ENCODE measurements around the gene HEMK1. TPM values are rescaled to one million over a fixed set of nuclear protein-coding genes. Genes with fewer than 3 reads are reported as not detected.

Gene HEMK1
- total and polyA plus RNA-seq, 2 donors (not counting 1 experiment from before 2014, with no cell fraction given): 34.2 to 43.0 TPM

DNA sequence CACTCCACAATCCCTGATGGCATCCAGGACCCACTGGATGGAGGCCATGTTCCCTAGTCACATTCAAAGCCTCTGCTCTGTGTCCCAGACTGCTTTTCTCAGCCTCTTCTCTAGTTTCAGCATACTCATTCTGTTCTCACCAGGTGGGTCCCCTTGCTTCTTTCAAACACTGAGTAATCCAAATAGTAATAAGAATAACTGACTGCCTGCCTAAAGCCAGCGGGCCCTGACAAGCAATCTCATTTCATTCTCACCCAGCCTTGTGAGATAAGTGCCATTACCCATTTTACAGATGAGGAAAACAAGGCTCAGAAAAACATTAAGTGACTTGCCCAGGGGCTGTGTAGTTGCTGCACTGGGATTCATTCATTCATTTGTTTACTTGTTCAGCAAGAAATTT, 73.1 kb downstream of the HEMK1 start:
- POLR2A ChIA-PET: no interaction called here
- Mint-ChIP-seq H3K4me3 (no peak overlapping the region), H3K27ac (no peak overlapping the region), H3K9me3 (ENCODE audit: insufficient read depth) (no peaks in the 10 kb centered on the region), H3K4me1 (no peaks in the 10 kb centered on the region), H3K27me3 (no peaks in the 10 kb centered on the region)
- Histone ChIP-seq H3K36me3 (replicated peaks in 1 of 2; ENCODE audit: control extremely low read depth in 1 of 2, control insufficient read depth in 1 of 2, extremely low read depth in 1 of 2, insufficient read depth in 2 of 2, low read length in 1 of 2) (peaks cover 0 to 55% of the 10 kb centered on the region in 2 experiments), H3K79me2 (ENCODE audit: control insufficient read depth, insufficient read depth, low read length) (peaks cover 5% of the 10 kb centered on the region), H3K27ac (ENCODE audit: low read length in 2 of 2) (no peak overlapping the region), H3K4me1 (ENCODE audit: control insufficient read depth in 2 of 2, insufficient read depth in 2 of 2, low read length in 2 of 2) (no peaks in the 10 kb centered on the region), H3K27me3 (replicated peaks in 1 of 4; ENCODE audit: control extremely low read depth in 1 of 4, control insufficient read depth in 3 of 4, insufficient read depth in 4 of 4, low read length in 3 of 4) (no peaks in the 10 kb centered on the region), H3K9ac (ENCODE audit: low read length) (no peak overlapping the region), H3K4me2 (replicated peaks; ENCODE audit: low read depth, low read length, poor library complexity, severe bottlenecking) (no peak overlapping the region), H3K4me3 (ENCODE audit: control extremely low read depth in 1 of 5, extremely low read depth in 1 of 5, insufficient read depth in 1 of 5, low read depth in 2 of 5, low read length in 4 of 5) (no peak overlapping the region), H4K20me1 (ENCODE audit: control insufficient read depth, insufficient read depth, low read length, poor library complexity, severe bottlenecking) (no peaks in the 10 kb centered on the region), H3K9me3 (ENCODE audit: control extremely low read depth in 1 of 3, control insufficient read depth in 2 of 3, insufficient read depth in 1 of 3, low read length in 2 of 3) (no peaks in the 10 kb centered on the region), H2AFZ (ENCODE audit: insufficient read depth, low read depth, low read length, poor library complexity, severe bottlenecking) (no peak overlapping the region)
- CTCF ChIA-PET: no interaction called here
- TF ChIP-seq, protein P1, sequence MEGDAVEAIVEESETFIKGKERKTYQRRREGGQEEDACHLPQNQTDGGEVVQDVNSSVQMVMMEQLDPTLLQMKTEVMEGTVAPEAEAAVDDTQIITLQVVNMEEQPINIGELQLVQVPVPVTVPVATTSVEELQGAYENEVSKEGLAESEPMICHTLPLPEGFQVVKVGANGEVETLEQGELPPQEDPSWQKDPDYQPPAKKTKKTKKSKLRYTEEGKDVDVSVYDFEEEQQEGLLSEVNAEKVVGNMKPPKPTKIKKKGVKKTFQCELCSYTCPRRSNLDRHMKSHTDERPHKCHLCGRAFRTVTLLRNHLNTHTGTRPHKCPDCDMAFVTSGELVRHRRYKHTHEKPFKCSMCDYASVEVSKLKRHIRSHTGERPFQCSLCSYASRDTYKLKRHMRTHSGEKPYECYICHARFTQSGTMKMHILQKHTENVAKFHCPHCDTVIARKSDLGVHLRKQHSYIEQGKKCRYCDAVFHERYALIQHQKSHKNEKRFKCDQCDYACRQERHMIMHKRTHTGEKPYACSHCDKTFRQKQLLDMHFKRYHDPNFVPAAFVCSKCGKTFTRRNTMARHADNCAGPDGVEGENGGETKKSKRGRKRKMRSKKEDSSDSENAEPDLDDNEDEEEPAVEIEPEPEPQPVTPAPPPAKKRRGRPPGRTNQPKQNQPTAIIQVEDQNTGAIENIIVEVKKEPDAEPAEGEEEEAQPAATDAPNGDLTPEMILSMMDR (IDR thresholded peaks at IDR 0.05): no peak
- TF ChIP-seq EZH2 (IDR thresholded peaks at IDR 0.05; ENCODE audit: borderline replicate concordance, insufficient read depth, low read depth, low read length, poor library complexity, severe bottlenecking): no peak
- no CpG with 5 or more reads among the region's 1 CpG for WGBS (ENCODE audit: insufficient coverage)
- ATAC-seq (ENCODE audit: low read depth) (no peak), DNase-seq (no peak)
- intact Hi-C loops (cut with micrococcal nuclease): no loop called here

GRCh38 chr3:50644561-50644960, 75.2 kb downstream of the HEMK1 start:
- H3K9me3 ChIP-seq (ENCODE audit: control extremely low read depth in 1 of 3, control insufficient read depth in 2 of 3, insufficient read depth in 1 of 3, low read length in 2 of 3): no peaks in the 10 kb centered on the region
- ATAC-seq (ENCODE audit: low read depth): no peak
- POLR2A ChIA-PET: no interaction called here
- TF ChIP-seq, protein P1 (IDR thresholded peaks at IDR 0.05): no peak
- CTCF ChIA-PET: interaction anchor here (0.6 to 1.1 kb wide), 2 partner anchors 29 to 122 kb away, joined by 3 to 4 read pairs; no protein-coding TSS in a partner anchor
- no peaks in the 10 kb centered on the region for H4K20me1 ChIP-seq (ENCODE audit: control insufficient read depth, insufficient read depth, low read length, poor library complexity, severe bottlenecking)
- no peak overlapping the region for H3K27ac ChIP-seq (ENCODE audit: low read length in 2 of 2)
- 100% methylated on average over 1 of the region's 7 CpGs for WGBS (ENCODE audit: insufficient coverage)
- H3K36me3 ChIP-seq (replicated peaks in 1 of 2; ENCODE audit: control extremely low read depth in 1 of 2, control insufficient read depth in 1 of 2, extremely low read depth in 1 of 2, insufficient read depth in 2 of 2, low read length in 1 of 2): peaks cover 0 to 60% of the 10 kb centered on the region in 2 experiments
- DNase-seq: no peak
- H3K4me2 ChIP-seq (replicated peaks; ENCODE audit: low read depth, low read length, poor library complexity, severe bottlenecking): no peak overlapping the region
- Mint-ChIP-seq H3K4me1 (no peaks in the 10 kb centered on the region), H3K9me3 (ENCODE audit: insufficient read depth) (no peaks in the 10 kb centered on the region), H3K4me3 (no peak overlapping the region), H3K27me3 (no peaks in the 10 kb centered on the region), H3K27ac (no peak overlapping the region)
- H3K27me3 ChIP-seq (replicated peaks in 1 of 4; ENCODE audit: control extremely low read depth in 1 of 4, control insufficient read depth in 3 of 4, insufficient read depth in 4 of 4, low read length in 3 of 4): no peaks in the 10 kb centered on the region
- no peak overlapping the region for H3K4me3 ChIP-seq (ENCODE audit: control extremely low read depth in 1 of 5, extremely low read depth in 1 of 5, insufficient read depth in 1 of 5, low read depth in 2 of 5, low read length in 4 of 5)
- no peak overlapping the region for H3K9ac ChIP-seq (ENCODE audit: low read length)
- H3K79me2 ChIP-seq (ENCODE audit: control insufficient read depth, insufficient read depth, low read length): no peaks in the 10 kb centered on the region
- no peak overlapping the region for H2AFZ ChIP-seq (ENCODE audit: insufficient read depth, low read depth, low read length, poor library complexity, severe bottlenecking)
- intact Hi-C loops (cut with micrococcal nuclease): no loop called here
- no peaks in the 10 kb centered on the region for H3K4me1 ChIP-seq (ENCODE audit: control insufficient read depth in 2 of 2, insufficient read depth in 2 of 2, low read length in 2 of 2)

All from B cell (primary cell).